Measurements from ENCODE around the gene DDB1. TPM values are rescaled to one million over a fixed set of nuclear protein-coding genes. Genes with fewer than 3 reads are reported as not detected.

Gene DDB1
- total RNA-seq, 1 experiment from 2014 or later, result 302 TPM

- Histone ChIP-seq H3K9me3 (ENCODE audit: insufficient read depth, low read depth) (no peaks in the 10 kb centered on the region), H3K4me2 (peak overlapping the region; percentile 79), H3K4me1 (replicated peaks; ENCODE audit: insufficient read depth) (no peaks in the 10 kb centered on the region), H3K27me3 (ENCODE audit: insufficient read depth, low read depth) (peaks cover 14% of the 10 kb centered on the region; the same call in 1 of the 2 replicates), H3K9me2 (ENCODE audit: insufficient read depth) (no peaks in the 10 kb centered on the region), H3K79me2 (ENCODE audit: low read depth) (no peaks in the 10 kb centered on the region), H3K27ac (no peak overlapping the region), H3F3A (ENCODE audit: insufficient read depth, low read depth) (peaks cover 13% of the 10 kb centered on the region; the same call in 1 of the 2 replicates), H2AFZ (peak overlapping the region; percentile 74; the same call in 1 of the 2 replicates), H3K4me3 (peak overlapping the region; percentile 45), H4K20me1 (ENCODE audit: insufficient read depth) (0 out of 2 replicates have a peak, but pooled peaks cover 4% of the 10 kb centered on the region), H3K36me3 (ENCODE audit: low read depth) (no peaks in the 10 kb centered on the region; the same call in 1 of the 2 replicates)
- intact Hi-C loops (cut with micrococcal nuclease; ENCODE audit: unreplicated experiment), result no loop called here
- CTCF ChIA-PET, result no interaction called here
- peak in 1 of 2 experiments; percentile 25 for DNase-seq
- BruUV-seq (replicated peaks), result no TSS peak
- TF ChIP-seq, protein P1, sequence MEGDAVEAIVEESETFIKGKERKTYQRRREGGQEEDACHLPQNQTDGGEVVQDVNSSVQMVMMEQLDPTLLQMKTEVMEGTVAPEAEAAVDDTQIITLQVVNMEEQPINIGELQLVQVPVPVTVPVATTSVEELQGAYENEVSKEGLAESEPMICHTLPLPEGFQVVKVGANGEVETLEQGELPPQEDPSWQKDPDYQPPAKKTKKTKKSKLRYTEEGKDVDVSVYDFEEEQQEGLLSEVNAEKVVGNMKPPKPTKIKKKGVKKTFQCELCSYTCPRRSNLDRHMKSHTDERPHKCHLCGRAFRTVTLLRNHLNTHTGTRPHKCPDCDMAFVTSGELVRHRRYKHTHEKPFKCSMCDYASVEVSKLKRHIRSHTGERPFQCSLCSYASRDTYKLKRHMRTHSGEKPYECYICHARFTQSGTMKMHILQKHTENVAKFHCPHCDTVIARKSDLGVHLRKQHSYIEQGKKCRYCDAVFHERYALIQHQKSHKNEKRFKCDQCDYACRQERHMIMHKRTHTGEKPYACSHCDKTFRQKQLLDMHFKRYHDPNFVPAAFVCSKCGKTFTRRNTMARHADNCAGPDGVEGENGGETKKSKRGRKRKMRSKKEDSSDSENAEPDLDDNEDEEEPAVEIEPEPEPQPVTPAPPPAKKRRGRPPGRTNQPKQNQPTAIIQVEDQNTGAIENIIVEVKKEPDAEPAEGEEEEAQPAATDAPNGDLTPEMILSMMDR (conservative IDR thresholded peaks at IDR 0.05), result no peak
- POLR2A ChIA-PET (ENCODE audit: unreplicated experiment), result interaction anchor here (0.6 kb wide), 1 partner anchor 15 kb away, joined by 3 read pairs; no protein-coding TSS in a partner anchor
These were observed 38.8 kb downstream of the DDB1 start for GRCh38 chr11:61293867-61294716.

DNA sequence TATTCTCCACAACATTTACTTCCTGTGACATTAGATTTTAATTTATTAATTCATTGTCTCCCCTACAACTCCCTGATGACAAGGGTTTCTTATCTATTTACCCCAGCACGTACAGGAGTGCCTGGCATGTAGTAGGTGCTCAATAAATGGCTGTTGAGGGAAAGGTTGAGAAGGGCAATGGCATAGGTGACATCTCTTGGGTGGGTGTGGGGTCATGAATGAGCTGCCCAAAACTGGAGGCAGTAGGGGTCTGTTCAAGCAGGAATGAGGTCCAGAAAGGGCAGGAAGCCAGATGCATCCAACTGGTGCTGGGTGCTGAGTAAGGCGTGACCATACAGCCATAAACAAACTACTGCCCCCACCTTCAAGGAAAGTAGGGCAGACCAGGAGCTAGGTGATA, 40.5 kb downstream of the DDB1 start:
- Histone ChIP-seq H3K4me3 (no peak overlapping the region), H3K9me2 (ENCODE audit: insufficient read depth) (no peaks in the 10 kb centered on the region), H3K27me3 (ENCODE audit: insufficient read depth, low read depth) (peaks cover 14% of the 10 kb centered on the region; the same call in 1 of the 2 replicates), H3K9me3 (ENCODE audit: insufficient read depth, low read depth) (no peaks in the 10 kb centered on the region), H4K20me1 (ENCODE audit: insufficient read depth) (0 out of 2 replicates have a peak, but pooled peaks cover 4% of the 10 kb centered on the region), H3F3A (ENCODE audit: insufficient read depth, low read depth) (peaks cover 7% of the 10 kb centered on the region; the same call in 1 of the 2 replicates), H3K79me2 (ENCODE audit: low read depth) (no peaks in the 10 kb centered on the region), H3K4me2 (no peak overlapping the region), H3K4me1 (replicated peaks; ENCODE audit: insufficient read depth) (no peaks in the 10 kb centered on the region), H3K27ac (no peak overlapping the region), H2AFZ (no peak overlapping the region), H3K36me3 (ENCODE audit: low read depth) (no peaks in the 10 kb centered on the region)
- intact Hi-C loops (cut with micrococcal nuclease; ENCODE audit: unreplicated experiment), result no loop called here
- TF ChIP-seq EZH2 (IDR thresholded peaks at IDR 0.05; ENCODE audit: low read depth), result no peak
- TF ChIP-seq, protein P1 (conservative IDR thresholded peaks at IDR 0.05), result no peak
- no peak for DNase-seq
- ChIA-PET CTCF (no interaction called here), POLR2A (ENCODE audit: unreplicated experiment) (no interaction called here)
- BruUV-seq (replicated peaks), result no TSS peak

GRCh38 chr11:61290905-61291690, 41.8 kb downstream of the DDB1 start:
- Histone ChIP-seq H3K4me3 (no peak overlapping the region), H2AFZ (no peak overlapping the region), H3F3A (ENCODE audit: insufficient read depth, low read depth) (no peaks in the 10 kb centered on the region), H3K36me3 (ENCODE audit: low read depth) (no peaks in the 10 kb centered on the region), H4K20me1 (ENCODE audit: insufficient read depth) (0 out of 2 replicates have a peak, but pooled peaks cover 4% of the 10 kb centered on the region), H3K4me1 (replicated peaks; ENCODE audit: insufficient read depth) (no peaks in the 10 kb centered on the region), H3K4me2 (no peak overlapping the region), H3K79me2 (ENCODE audit: low read depth) (no peaks in the 10 kb centered on the region), H3K9me3 (ENCODE audit: insufficient read depth, low read depth) (no peaks in the 10 kb centered on the region), H3K27ac (no peak overlapping the region), H3K27me3 (ENCODE audit: insufficient read depth, low read depth) (peaks cover 14% of the 10 kb centered on the region; the same call in 1 of the 2 replicates), H3K9me2 (ENCODE audit: insufficient read depth) (no peaks in the 10 kb centered on the region)
- DNase-seq, result no peak
- TF ChIP-seq, protein P1 (conservative IDR thresholded peaks at IDR 0.05), result no peak; the same call in 1 of the 2 replicates
- no peak for TF ChIP-seq EZH2 (IDR thresholded peaks at IDR 0.05; ENCODE audit: low read depth)
- no TSS peak for BruUV-seq (replicated peaks)
- ChIA-PET POLR2A (ENCODE audit: unreplicated experiment) (no interaction called here), CTCF (no interaction called here)
- intact Hi-C loops (cut with micrococcal nuclease; ENCODE audit: unreplicated experiment), result no loop called here

Measured in PC-9 (cell line).